HepG2 (cell line): Measurements from ENCODE around the gene SERP1. TPM values are rescaled to one million over a fixed set of nuclear protein-coding genes. Genes with fewer than 3 reads are reported as not detected.
A peak's percentile ranks its signal among the peaks of the same experiment; 100 is the strongest.

Experiments
- ARID3A ChIP-seq: IDR thresholded peaks from 2 replicates; pipeline ENCODE4 v1.6.1; 2012; ENCODE audit warnings: low read depth, low read length, improper control_type of control experiment
- NCOA5 ChIP-seq: sonication (generic); formaldehyde crosslinking; IDR thresholded peaks from 2 replicates; pipeline ENCODE4 v1.4.0; 2020; ENCODE audit warnings: missing genetic modification reagents
- NR2C2 ChIP-seq: sonication (generic); formaldehyde crosslinking; IDR thresholded peaks from 2 replicates; pipeline ENCODE4 v1.4.0; 2020; ENCODE audit warnings: missing genetic modification reagents, mild to moderate bottlenecking, moderate library complexity, borderline replicate concordance
- PAWR ChIP-seq: sonication (generic); formaldehyde crosslinking; IDR thresholded peaks from 2 replicates; pipeline ENCODE4 v1.4.0; 2020; ENCODE audit warnings: missing genetic modification reagents, mild to moderate bottlenecking, borderline replicate concordance
- PRDM10 ChIP-seq: sonication (generic); formaldehyde crosslinking; IDR thresholded peaks from 2 replicates; pipeline ENCODE4 v1.4.0; 2020; ENCODE audit warnings: low read depth, missing genetic modification reagents
- RAD21 ChIP-seq: fragments of 450-650 bp; formaldehyde crosslinking; IDR thresholded peaks from 2 replicates; pipeline ENCODE4 v1.5.0; 2020; ENCODE audit warnings: mild to moderate bottlenecking
- RARA ChIP-seq: IDR thresholded peaks from 2 replicates; pipeline ENCODE4 v1.6.1; 2016; ENCODE audit warnings: missing genetic modification reagents, missing compliant biosample characterization
- RELA ChIP-seq: sonication (generic); formaldehyde crosslinking; IDR thresholded peaks from 2 replicates; pipeline ENCODE4 v1.4.0; 2020; ENCODE audit warnings: missing genetic modification reagents
- SMC3 ChIP-seq: IDR thresholded peaks from 2 replicates; pipeline ENCODE4 v1.6.1; 2011; ENCODE audit warnings: low read length, improper control_type of control experiment
- SP1 ChIP-seq, 2 experiments: fragments of 450-650 bp in 1 of 2; sonication (generic) in 1 of 2; formaldehyde crosslinking in 1 of 2; IDR thresholded peaks; 2 replicates each; pipeline versions ENCODE4 v1.4.0 to v1.6.1; 2016 to 2020; ENCODE audit warnings: missing genetic modification reagents in 1 of 2
- STAT5B ChIP-seq: sonication (generic); formaldehyde crosslinking; IDR thresholded peaks from 2 replicates; pipeline ENCODE4 v1.4.0; 2020; ENCODE audit warnings: missing genetic modification reagents
- ZNF207 ChIP-seq: fragments of 450-650 bp; IDR thresholded peaks from 2 replicates; pipeline ENCODE4 v1.6.1; 2016; ENCODE audit warnings: antibody characterized with exemption, borderline replicate concordance
- ZNF292 ChIP-seq: sonication (generic); formaldehyde crosslinking; IDR thresholded peaks from 2 replicates; pipeline ENCODE4 v1.8.1; 2022; ENCODE audit warnings: mild to moderate bottlenecking, low read depth, missing genetic modification reagents, borderline replicate concordance
- ZNF546 ChIP-seq: sonication (generic); formaldehyde crosslinking; conservative IDR thresholded peaks from 2 replicates; pipeline ENCODE4 v1.8.1; 2023; ENCODE audit warnings: mild to moderate bottlenecking, missing genetic modification reagents
- ZNF562 ChIP-seq: sonication (generic); formaldehyde crosslinking; IDR thresholded peaks from 2 replicates; pipeline ENCODE4 v1.8.0; 2022; ENCODE audit warnings: missing genetic modification reagents, borderline replicate concordance
- ZNF597 ChIP-seq: sonication (generic); formaldehyde crosslinking; IDR thresholded peaks from 2 replicates; pipeline ENCODE4 v1.5.0; 2020; ENCODE audit warnings: missing genetic modification reagents
- ZNF652 ChIP-seq: IDR thresholded peaks from 2 replicates; pipeline ENCODE4 v1.6.1; 2016; ENCODE audit warnings: low read depth, borderline replicate concordance
- ZNF7 ChIP-seq: IDR thresholded peaks from 2 replicates; pipeline ENCODE4 v1.6.1; 2016; ENCODE audit warnings: missing biosample characterization, missing genetic modification reagents
- polyA plus RNA-seq, 8 experiments: library from polyadenylated mRNA; depleted of rRNA in 3 of 8; stranded (reverse) in 7 of 8; unstranded in 1 of 8; fragments of >200 nt; fragmentation: Illumina TruSeq in 4 of 8; extraction: Trizol in 4 of 8; gene quantifications; 2 replicates each; pipeline versions ENCODE4 v1.2.1 to v1.2.3, GENCODE V29; 2011 to 2016; ENCODE audit warnings: low read depth in 4 of 8, missing spikeins in 1 of 8, mixed read lengths in 1 of 8; ENCODE audit not compliant: insufficient read depth in 1 of 8
- total RNA-seq, 5 experiments: library from RNA; depleted of rRNA; stranded (reverse); fragments of >200 nt; fragmentation: Illumina TruSeq; extraction: Trizol; gene quantifications; 2 replicates each; pipeline ENCODE4 v1.2.3, GENCODE V29; 2016; ENCODE audit warnings: low read depth in 1 of 5

Gene SERP1
- total and polyA plus RNA-seq, 2 of the 13 experiments (the other 11 are each of a cell fraction or from before 2014, with no cell fraction given) = 61.2 to 95.0 TPM

GRCh38 chr3:150495563-150496168 lies 50.6 kb downstream of the SERP1 start (continued):
- TF ChIP-seq ZNF292 (no peak), NCOA5 (no peak), NR2C2 (CRISPR knock-in tag) (no peak), ZNF207 (no peak), ZNF7 (CRISPR knock-in tag) (no peak), PAWR (CRISPR knock-in tag) (no peak), ZNF597 (CRISPR knock-in tag) (no peak), RELA (CRISPR knock-in tag) (no peak), PRDM10 (CRISPR knock-in tag) (no peak), ZNF652 (no peak), ZNF562 (no peak), RARA (CRISPR knock-in tag) (no peak), ARID3A (0 out of 2 replicates have a peak, but pooled peaks have one; percentile 20), ZNF546 (no peak), RAD21 (peak; percentile 35; the same call in 1 of the 2 replicates), STAT5B (CRISPR knock-in tag) (no peak), SP1 (IDR thresholded peaks at IDR 0.05) (no peak), SP1 (CRISPR knock-in tag; IDR thresholded peaks at IDR 0.05) (no peak), SMC3 (peak; percentile 80; the same call in 1 of the 2 replicates)
- TF ChIP-seq, all 625 proteins: peak for 5
